Stimulated activated CD8-positive, alpha-beta memory T cell treated with anti-CD3 and anti-CD28 coated beads, Interleukin-4, amount 100 ng/mL, for 48 hours (primary cell): Measurements from ENCODE around the gene GSDME.
"Not testable (repeated sequence)": the region's sequence is repeated elsewhere in the genome, so short reads cannot be mapped to it uniquely, and the experiment has no call there.

Source experiments
- DNase-seq: peaks from one replicate; pipeline ENCODE4 v3.0.0-alpha.2; 2020

Gene GSDME

DNA sequence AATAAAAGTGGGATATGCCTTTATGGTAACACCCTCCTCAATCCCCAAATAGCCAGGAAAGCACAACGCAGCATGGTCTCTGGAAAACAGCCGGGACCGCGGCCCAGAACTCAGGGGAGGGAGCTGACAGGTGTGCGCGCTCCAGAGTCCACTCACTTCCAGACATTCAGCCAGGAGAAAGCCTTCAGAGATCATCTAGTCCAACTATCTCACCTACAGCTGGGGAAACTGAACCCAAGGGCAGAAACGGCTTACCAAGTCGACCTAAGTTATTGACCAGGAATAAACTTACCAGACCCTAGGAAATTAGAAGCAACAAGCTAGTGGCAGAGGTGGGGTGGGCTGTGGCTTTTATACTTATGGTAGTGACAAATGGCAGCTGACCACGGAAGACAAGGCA, 16.4 kb downstream of the GSDME start:
- no peak for DNase-seq

DNA sequence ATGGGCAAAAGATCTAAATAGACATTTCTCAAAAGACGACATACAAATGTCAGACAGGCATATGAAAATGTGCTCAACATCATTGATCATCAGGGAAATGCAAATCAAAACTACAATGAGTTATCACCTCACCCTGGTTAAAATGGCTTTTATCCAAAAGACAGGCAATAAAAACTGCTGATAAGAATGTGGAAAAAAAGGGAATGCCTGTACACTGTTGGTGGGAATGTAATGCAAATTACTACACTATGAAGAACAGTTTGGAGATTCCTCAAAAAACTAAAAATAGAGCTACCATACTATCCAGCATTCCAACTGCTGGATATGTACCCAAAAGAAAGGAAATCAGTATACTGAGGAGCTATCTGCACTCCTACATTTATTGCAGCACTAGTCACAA, 18.0 kb downstream of the GSDME start:
- DNase-seq = no peak

DNA sequence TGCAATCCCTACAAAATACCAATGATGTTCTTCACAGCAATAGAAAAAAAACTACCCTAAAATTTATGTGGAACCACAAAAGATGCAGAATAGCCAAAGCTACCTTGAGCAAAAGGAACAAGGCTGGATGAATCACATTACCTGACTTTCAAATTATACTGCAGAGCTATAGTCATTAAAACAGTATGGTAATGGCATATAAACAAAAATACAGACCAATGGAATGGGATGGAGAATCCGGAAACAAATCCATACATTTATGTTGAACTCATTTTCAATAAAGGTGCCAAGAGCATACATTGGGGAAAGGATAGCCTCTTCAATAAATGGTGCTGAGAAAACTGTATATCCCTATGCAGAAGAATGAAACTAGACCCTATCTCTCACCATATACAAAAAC, 18.7 kb downstream of the GSDME start:
- DNase-seq = no peak

DNA sequence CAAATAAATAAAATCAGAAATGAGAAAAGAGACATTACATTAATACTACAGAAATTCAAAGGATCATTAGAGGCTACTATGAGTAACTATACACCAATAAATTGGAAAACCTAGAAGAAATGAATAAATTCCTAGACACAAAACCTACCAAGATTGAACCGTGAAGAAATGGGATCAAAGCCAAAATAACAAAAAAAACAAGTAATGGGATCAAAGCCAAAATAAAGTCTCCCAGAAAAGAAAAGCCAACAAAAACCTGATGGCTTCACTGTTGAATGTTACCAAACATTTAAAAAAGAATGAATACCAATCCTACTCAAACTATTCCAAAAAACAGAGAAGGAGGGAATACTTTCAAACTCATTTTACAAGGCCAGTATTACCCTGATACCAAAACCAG, 20.0 kb downstream of the GSDME start:
- no peak for DNase-seq

DNA sequence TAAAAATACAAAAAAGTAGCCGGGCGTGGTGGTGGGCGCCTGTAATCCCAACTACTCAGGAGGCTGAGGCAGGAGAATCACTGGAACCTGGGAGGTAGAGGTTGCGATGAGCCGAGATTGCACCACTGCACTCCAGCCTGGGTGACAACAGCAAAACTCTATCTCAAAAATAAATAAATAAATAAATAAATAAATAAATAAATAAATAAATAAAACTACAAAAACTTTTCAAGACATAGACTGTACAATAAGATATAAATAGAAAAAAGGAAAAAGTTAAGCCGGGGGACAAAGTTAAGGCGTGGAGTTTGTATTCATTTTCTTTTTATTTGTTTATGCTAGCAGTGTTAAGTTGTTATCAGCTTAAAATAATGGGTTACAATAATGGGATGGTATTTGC, 21.7 kb downstream of the GSDME start:
- not testable (repeated sequence) for DNase-seq

DNA sequence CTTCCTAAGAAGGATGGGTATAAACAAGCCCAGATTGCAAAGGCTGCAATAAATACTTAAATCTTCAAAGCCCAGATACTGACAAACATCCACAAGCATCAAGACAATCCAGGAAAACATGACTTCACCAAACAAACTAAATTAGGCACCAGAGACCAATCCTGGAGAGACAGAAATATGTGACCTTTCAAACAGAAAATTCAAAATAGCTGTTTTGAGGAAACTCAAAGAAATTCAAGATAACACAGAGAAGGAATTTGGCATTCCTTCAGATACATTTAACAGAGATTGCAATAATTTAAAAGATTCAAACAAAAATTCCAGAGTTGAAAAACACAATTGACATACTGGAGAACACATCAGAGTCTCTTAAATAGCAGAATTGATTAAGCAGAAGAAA, 23.0 kb downstream of the GSDME start:
- DNase-seq = no peak

DNA sequence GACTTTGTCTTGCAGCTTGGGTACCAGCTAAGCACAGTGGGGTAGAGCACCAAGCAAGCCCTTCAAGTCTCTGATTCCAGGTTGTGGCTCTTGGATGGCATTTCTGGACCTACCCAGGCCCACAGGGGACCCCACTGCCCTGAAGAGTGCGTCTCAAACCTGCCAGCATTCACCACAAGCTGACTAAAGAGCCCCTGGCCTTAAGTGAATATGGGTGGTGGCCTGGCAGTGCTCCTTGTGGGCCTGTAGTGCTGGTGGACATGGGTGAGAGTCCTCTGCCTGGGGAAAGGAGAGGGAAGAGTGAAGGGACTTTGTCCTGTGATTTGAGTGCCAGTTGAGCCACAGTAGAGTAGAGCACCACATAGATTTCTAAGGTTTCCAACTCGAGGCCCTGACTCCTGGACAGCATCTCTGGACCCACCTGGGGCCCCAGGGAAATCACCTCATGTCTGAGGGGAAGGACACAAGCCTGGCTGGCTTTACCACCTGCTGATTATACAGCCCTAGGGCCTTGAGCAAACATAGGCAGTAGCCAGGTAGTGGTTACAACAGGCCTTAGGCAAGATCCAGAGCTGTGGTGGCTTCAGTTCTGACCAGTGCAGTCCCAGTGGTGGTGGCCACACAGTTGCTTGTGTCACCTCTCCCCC, 23.7 kb downstream of the GSDME start:
- no peak for DNase-seq

DNA sequence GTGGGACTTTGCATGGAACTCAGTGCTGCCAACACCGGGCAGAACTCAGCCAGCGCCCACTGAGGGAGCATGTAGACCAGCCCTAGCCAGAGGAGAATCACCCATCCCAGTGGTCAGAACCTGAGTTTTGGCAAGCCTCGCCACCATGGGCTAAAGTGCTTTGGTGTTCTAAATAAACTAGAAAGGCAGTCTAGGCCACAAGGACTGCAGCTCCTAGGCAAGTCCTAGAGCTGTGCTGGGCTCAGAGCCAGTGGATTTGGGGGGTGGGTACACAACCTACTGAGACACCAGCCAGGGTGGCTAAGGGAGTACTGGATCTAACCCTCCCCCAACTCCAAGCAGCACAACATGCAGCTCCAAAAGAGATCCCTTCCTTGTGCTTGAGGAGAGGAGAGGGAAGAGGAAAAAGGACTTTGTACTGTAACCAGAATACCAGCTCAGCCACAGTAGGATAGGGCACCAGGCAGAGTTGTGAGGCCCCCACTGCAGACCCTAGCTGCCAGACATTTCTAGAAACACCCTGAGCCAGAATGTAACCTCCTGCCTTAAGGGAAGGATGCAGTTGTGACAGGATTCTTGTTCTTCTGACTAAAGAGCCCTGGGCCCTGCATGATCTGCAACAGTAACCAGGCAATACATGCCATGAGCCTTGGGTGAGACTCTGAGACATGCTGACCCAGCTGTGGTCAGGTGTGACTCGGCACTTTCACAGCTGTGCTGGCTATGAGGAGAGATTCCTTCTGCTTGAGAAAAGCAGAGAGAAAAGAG, 24.4 kb downstream of the GSDME start:
- no peak for DNase-seq

DNA sequence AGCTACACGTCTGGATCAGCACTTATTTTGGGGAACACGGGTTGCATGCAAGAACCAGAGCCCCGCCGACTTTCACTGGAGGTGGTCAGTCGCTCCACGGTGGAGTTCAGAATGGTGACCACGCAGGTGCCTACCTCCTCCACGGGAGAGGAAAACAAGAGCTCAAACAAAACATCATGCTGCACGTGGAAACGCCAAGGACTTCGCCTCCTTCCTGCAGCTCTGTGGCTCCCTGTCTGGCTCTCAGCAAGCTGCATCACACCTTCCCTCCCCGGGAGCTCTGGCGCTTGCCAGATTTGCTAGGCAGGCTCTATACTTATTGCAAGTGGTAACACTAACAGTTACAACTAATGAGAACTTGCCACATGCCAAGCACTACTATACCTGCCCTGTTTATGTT, 26.0 kb downstream of the GSDME start:
- DNase-seq = no peak

DNA sequence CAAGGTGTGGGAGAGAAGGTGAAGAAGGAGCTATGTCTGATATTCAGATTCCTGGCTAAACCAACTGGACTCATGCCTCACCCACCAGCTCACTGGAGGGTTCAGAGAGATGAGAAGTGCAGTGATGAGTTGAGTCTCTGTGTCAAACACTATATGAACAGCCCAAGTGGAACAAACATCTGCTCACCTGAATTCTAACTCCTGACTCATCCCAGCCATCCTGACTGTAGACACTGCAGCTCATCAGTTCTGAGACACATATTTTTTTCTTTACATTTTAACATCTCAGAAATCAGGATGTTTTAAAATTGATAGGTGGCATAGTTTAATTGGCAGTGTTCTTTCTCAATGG, 27.3 kb downstream of the GSDME start:
- no peak for DNase-seq

DNA sequence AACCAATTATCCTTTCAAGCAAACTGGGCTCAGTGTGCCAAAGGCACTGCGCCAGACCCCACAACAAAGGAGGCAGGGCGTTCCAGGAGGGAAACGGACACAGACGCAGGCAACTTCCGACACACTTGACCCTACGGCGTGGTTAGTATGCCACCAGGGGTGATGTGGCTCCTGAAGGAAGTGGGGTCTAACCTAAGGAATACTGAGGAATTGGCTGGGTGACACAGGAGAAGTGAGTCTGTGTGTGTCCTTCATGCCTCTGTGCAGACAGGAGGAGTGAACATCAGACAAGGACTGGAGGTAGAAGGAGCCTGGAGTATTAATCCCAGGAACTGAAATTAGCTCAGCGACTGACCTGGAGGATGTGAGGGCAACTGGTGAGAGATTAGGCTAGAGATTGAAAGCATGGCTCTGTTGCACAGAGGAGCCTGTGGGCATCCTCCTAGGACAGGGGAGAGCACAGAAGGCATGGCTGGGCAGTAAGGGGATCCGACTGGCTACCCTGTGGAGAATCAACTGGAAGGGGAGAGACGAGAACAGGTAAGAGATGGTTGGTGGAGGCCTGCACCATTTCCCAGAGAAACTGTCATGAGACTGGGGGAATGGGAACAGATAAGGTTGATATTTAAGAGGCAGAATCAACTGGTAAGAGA, 27.8 kb downstream of the GSDME start:
- DNase-seq = no peak

DNA sequence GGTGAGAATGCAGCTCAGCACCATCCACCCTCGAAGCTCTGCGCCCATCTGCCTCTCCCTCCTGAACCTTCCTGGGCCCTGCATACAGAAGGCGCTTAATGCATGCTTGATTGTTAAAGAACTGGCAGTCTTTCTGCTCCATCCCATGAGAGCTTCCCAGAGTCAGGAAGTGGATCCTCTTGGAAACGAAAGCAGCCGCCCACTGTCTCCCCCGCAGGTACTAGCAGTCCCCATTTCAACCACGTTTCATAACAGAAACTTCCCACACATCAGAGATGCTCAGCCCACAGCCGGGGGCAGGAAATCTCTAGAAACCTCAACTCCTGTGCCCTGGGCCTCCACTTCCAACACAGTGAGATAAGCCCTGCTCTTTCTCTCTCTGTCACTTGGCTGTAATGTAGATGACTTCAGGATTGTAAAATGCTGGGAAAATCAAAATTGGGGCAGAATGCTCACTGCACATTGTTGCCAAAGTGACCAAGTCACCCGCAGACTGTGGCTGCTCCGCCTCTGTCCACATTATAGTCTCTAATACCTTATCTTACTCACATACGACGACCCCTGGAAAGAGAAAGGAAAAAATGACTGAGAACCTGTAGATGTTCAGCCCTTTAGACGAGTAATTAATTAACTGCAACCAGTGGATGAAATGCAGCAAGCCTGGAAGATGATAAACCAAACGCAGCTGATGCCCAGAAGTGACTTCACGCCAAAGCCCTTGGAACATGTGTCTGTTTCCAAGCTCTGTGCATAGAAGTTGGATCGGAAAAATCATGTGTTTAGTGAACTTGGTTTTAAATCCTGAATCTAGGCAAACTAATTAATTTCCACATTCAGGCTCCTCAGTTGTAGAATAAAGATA, 28.5 kb downstream of the GSDME start:
- DNase-seq = peak; percentile 48

DNA sequence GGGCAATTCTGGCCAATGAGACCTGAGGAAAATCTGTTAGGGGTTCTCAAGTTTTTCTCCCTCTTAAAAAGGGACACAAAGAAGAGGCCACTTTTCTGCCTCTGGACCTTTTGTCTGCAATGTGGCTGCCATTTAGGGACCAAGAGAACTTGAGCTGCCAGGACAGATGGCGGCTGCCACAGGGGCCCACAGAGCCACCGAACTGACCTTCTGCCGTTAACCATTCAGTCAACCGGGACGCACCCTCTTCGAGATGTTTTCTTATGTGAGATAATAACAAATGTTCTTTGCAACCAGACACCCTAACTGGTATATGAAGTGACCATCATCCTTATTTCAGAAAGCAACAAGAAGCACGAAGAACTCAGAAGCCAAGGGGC, 29.2 kb downstream of the GSDME start:
- no peak for DNase-seq

DNA sequence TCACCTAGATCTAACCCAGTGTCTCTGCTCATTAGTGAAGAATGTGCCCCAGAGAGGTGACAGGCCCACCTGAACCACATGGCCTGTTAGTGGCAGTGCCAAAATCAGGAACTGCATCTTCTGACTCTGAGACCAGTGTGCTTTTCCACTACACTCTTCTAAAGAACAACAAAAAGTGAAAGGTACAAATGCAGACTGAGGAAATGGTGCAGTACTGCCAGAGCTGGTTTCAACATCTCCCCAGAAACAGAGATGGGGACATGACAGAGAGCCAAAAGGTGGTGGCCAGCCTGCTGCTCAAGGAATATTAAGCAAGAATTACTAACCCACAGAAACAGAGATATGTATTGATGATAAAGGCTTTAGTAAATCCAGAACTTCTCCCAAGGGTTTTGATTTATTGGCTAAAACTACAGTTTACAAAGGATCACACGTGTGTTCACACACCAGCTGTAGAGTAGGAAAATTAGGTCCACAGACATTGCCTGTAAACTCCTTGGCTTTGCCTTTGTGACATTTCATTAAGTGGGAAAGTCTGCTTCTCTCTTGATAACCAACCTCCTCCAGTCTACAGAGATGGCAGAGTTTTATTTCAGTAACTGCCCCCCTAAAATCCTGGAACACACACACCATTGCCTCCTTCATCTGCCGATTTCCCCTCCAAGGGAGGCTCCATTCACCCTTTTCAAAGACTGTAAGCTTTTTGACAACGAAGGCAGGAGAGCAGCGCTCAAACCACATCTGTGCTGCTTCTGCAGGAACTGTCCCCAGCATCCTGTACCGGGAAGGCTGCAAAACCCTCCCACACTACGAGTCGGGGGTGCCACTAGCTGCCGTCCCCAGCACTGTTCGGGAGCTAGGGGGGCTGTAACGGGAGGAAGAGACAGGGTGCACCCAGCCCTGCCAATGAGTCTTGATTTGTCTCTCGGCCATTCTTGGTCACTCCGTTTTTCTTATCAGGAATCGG, 29.8 kb downstream of the GSDME start:
- no peak for DNase-seq

DNA sequence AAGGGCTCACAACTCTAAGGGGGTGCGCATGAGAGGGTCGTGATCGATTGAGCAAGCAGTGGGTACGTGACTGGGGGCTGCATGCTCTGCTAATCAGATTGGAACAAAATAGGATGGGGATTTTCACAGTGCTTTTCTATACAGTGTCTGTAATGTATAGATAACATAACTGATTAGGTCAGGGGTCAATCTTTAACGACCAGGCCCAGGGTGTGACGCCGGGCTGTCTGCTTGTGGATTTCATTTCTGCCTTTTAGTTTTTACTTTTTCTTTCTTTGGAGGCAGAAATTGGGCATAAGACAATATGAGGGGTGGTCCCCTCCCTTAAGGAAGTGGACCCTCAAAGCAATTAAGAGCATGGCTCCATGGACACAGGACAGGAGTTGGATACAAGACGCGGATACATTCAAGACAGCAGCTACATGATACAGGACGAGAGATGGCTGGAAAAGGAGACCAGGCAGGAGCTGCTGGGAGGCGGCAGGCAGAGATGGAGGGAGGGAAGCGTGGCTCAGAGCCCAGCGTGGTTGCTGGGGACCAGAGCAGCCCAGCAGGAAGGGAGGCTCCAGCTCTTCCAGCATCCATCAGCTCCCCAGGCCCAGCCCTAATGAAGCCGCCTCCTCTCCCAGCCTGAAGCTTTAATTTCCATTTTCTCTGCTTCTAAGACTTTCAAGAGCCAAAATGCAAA, 31.6 kb downstream of the GSDME start:
- no peak for DNase-seq

DNA sequence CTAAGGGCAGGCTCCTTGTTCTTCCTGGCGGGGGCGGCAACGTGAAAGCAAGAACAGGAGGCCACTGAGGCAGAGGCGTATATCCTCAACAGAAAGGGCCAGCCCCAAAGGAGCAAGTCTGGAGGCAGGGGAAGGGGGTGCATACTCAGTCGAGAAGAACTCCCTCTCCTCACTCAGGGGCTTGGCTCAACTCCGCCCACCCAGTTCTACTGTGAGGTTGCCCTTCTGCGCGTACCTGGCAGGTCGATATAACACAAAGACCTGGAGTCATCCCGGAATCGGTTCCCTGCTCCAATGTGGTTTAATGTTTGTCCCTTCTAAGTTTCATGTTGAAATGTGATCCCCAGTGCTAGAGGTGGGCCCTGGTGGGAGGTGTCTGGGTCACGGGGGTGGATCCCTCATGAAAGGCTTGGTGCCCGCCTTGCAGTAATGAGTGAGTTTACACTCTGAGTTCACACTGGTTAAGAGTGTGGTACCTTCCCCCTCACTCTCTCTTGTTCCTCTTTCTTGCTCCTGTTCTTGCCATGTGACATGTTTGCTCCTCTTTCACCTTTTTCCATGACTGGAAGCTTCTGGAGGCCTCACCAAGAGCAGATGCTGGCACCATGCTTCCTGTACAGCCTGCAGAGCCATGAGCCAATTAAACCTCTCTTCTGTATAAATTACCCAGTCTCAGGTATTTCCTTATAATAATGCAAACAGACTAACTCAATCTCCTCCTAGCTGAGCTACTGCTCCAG, 32.6 kb downstream of the GSDME start:
- DNase-seq = no peak

DNA sequence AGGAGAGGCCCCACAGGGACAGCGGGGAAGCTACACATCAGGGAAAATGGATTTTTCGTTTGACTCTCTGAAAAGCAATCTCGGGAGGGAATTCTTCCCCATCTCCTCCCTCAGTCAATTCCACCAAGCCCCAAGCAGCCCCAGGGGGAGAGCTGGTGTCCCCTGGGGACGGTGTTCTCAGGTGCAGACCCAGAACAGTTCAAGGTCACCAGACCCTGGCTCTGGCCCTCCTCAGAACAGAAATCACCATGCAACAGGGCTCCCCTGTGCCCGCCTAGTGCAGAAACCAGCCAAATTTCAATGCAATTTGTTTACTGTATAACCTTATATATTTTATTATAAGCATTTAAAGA, 34.1 kb downstream of the GSDME start:
- DNase-seq = no peak

DNA sequence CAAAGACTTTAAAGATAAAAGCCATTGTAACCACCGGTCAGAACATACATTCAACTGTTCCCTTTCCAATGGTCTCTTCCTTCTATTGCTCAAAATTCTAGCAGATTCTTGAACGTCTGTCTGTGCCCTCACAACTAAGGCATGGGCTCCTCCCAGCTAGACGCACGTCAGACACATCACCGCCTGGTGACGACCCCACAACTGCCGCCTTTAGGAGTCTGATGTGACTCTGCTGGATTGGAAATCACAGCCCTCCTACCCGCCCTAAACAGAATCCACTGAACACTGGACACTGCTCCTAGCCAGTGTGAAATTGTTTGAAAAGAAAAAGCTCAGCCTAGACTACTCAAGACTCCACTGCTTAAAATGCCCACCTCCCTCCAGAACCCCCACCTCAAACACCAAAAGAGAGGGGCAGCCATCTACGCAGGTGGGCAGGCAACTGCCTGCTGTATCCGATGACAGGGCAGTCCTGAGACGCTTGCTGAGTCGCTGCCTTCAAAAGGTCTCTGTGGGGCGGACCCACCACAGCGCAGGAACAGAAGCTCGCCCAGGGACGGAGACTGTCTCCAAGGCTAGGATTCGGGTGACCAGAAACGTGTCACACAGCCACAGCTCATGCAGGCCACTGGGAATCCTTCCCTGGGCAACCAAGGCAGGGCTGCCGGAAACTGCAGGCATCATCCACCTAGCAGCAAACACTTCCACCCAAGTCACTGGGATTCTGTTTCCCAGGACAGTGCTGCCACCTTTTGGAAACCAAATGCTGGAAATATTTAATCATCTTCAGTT, 34.7 kb downstream of the GSDME start:
- DNase-seq = no peak

DNA sequence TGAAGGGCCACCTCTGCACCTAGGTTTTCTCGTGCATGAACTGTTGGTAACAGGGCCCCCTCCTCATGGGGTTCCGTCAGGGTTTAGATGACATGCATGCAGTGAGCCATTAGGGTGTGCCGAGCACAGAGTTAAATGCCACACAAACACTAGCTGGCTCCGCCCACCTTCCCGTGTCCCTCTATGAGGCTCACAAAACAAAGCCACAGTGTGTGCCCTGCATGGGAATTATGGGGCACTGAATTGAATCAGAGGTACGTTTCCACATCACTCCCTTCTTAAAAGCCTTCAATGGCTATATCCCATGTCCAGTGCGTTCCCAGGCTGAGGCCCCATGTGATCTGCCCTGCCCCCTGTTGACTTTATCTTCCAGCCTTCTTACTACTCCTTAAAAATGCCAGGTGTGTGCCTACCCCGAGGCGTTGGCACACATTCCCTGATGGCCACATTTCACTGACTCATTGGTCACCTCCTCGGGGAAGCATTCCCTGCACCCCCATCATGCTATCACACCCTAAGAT, 35.7 kb downstream of the GSDME start:
- DNase-seq = no peak

DNA sequence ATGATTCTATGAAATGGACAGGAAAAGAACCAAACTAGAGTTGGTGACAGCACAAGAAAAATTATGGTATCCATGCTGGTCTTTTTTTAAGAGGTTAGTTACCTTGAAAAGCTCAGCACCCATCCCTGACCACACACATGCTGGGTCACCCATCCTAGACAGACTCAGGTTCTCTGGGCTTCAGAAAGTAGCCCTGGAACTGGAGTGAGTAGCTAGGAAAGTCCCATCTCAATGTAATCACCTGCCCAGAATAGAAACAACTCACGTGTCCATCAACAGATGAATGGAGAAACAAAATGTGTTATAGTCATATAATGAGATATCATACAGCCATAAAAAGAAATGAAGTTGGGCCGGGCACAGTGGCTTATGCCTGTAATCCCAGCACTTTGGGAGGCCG, 37.0 kb downstream of the GSDME start:
- DNase-seq = no peak
